ENCODE measurements around the gene PLXDC1. TPM values are rescaled to one million over a fixed set of nuclear protein-coding genes. Genes with fewer than 3 reads are reported as not detected.
A peak's percentile ranks its signal among the peaks of the same experiment; 100 is the strongest.

Gene PLXDC1
- total RNA-seq, result 10 to 100 TPM in 3 of 6 donors, 1 to 10 TPM in 3; 3.8 to 47.1 (median 10.5) TPM

DNA sequence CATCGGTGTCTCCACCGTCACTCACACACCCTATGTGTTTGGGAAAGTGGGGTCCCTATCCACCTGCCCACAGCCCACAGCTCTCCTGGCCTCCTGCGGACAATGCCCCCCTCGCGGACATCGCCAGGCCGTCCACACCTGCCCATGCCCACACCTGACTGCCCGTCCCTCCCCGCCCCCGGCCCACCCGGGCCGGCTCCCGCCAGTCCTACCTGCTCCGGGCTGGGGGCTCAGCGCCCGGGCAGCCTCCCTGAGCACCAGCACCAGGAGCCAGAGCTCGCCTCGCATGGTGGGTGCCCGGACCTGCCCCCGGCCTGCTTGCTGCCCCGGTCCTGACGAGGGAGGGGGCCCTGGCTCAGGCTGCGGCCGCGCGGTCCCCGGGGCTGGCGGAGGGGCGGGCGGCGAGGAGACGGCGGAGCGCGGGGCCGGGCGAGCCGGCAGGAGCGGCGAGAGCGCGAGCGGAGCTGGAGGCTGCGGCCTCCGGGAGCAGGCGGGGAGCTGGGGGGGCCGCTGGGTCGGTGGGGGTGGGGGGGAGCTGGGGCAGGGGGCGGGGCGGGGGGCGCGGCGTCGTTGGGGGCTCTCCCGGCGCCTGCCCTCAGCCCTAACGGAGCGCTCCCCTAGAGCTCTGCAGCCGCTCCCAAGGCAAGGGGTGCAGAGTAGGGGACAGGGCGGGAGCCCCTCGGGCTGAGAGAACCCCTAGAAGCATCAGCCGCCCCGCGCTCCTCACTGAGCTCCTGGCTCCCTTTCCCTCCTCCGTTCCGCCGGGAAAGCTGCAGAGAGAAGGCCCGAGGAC, at the start of gene PLXDC1:
TSS of gene PLXDC1 (minus strand) at position 488 of the 793 bp plus-strand sequence. CDS start at position 288, 200 bp downstream.
- no peaks in the 10 kb centered on the region for H3K9me3 ChIP-seq
- peak within 1 kb of the TSS; percentile 81 to 98 (median 90) for H3K27ac ChIP-seq
- TF ChIP-seq POLR2A (IDR thresholded peaks at IDR 0.05) (no peak), EP300 (IDR thresholded peaks at IDR 0.05) (no peak), POLR2AphosphoS5 (IDR thresholded peaks at IDR 0.05) (no peak)
- TF ChIP-seq, protein P1, sequence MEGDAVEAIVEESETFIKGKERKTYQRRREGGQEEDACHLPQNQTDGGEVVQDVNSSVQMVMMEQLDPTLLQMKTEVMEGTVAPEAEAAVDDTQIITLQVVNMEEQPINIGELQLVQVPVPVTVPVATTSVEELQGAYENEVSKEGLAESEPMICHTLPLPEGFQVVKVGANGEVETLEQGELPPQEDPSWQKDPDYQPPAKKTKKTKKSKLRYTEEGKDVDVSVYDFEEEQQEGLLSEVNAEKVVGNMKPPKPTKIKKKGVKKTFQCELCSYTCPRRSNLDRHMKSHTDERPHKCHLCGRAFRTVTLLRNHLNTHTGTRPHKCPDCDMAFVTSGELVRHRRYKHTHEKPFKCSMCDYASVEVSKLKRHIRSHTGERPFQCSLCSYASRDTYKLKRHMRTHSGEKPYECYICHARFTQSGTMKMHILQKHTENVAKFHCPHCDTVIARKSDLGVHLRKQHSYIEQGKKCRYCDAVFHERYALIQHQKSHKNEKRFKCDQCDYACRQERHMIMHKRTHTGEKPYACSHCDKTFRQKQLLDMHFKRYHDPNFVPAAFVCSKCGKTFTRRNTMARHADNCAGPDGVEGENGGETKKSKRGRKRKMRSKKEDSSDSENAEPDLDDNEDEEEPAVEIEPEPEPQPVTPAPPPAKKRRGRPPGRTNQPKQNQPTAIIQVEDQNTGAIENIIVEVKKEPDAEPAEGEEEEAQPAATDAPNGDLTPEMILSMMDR (IDR thresholded peaks at IDR 0.05), result no peak
- ATAC-seq (ENCODE audit: low FRiP score in 2 of 2) (no peak), DNase-seq (peak in 1 of 2 donors; percentile 87)
- H3K36me3 ChIP-seq, result no peaks in the 10 kb centered on the region
- peak within 1 kb of the TSS; percentile 16 to 85 (median 73) for H3K4me3 ChIP-seq
- peaks cover 0 to 16% (median 8%) of the 10 kb centered on the region in 4 donors for H3K27me3 ChIP-seq
- H3K4me1 ChIP-seq, result peaks cover 16 to 35% (median 25%) of the 10 kb centered on the region in 4 donors
- WGBS, 2 donors, result 1 to 6% methylated on average over 13 to 25 of the region's 68 CpGs

DNA sequence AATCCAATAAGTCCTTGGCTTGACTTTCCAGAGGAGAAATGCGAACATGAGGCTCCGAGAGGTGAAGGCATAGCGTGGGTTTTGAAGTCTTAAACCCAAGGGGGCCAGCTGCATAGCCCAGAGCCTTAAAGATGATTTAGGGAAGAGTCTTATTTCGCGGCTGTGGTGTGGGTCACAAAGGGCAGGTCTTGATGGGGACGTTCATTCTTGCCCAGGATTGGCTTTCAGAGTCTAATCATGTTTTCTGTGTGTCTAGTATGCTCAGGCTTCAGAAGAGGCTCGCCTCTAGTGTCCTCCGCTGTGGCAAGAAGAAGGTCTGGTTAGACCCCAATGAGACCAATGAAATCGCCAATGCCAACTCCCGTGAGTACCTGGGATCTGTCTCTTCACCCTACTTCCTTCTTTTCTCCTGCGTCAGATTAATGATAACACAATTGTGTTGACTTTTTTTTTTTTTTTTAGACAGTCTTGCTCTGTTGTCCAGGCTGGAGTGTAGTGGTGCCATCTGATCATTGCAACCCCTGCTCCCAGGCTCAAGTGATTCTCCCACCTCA, 49.6 kb upstream of the PLXDC1 start:
- peaks cover 38 to 42% (median 40%) of the 10 kb centered on the region in 4 donors for H3K36me3 ChIP-seq
- 36 to 38% methylated on average over 11 of the region's 11 CpGs for WGBS, 2 donors
- ATAC-seq (ENCODE audit: low FRiP score in 2 of 2) (no peak), DNase-seq (no peak)
- TF ChIP-seq POLR2A (IDR thresholded peaks at IDR 0.05) (no peak), EP300 (IDR thresholded peaks at IDR 0.05) (no peak), POLR2AphosphoS5 (IDR thresholded peaks at IDR 0.05) (no peak)
- TF ChIP-seq, protein P1 (IDR thresholded peaks at IDR 0.05), result no peak
- peaks cover 35 to 54% (median 43%) of the 10 kb centered on the region in 4 donors for H3K4me1 ChIP-seq
- no peaks in the 10 kb centered on the region for H3K9me3 ChIP-seq
- peak overlapping the region; percentile 95 to 99 (median 98) for H3K27ac ChIP-seq
- no peaks in the 10 kb centered on the region for H3K27me3 ChIP-seq
- H3K4me3 ChIP-seq, result peak overlapping the region; percentile 57 to 97 (median 86)

DNA sequence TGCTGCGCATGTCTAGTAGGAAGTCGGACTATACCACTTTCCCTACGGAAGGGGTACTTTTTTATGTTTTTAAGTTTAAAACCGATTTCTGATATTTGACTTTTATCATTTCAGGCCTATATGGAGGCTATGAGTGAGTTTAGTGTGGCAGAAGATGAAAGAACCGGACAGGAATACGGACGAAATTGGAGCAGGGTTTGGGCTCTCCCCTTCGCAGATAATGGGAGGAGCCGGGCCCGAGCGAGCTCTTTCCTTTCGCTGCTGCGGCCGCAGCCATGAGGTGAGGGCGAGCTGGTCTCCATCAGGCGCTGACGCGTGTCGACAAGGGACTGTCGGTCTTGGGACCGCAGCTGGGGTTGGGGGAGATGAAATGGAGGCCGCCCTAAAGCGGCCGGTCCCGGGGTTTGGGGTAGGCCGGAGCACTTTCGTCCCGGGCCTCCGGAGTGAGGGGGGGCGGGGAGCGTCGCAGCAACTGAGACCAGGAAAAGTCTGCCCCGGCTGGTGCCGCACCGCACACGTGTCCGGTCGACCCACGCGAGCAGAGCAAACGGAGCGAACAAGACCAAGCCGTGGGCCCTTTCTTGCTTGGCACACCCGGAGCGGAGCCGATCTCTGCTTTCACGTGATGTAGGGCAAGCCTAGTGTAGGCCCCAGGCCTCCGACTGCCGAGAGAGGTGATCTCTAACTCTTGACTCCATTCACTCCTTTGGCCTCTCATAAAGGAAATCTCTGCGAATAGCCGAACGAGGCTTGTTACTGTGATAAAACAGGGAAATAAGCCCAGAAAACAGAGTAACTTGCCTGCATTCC, 48.8 kb upstream of the PLXDC1 start, which contains the start of gene RPL19:
TSS of gene RPL19 (plus strand) at position 214 of the 810 bp plus-strand sequence. CDS start at position 276, 62 bp downstream.
- H3K9me3 ChIP-seq, result no peaks in the 10 kb centered on the region
- peaks cover 37 to 61% (median 49%) of the 10 kb centered on the region in 4 donors for H3K4me1 ChIP-seq
- H3K27ac ChIP-seq, result peak within 1 kb of the TSS; percentile 95 to 99 (median 98)
- H3K27me3 ChIP-seq, result no peaks in the 10 kb centered on the region
- WGBS, 2 donors, result 0% methylated on average over 19 to 34 of the region's 52 CpGs
- H3K4me3 ChIP-seq, result peak within 1 kb of the TSS; percentile 57 to 97 (median 86)
- ATAC-seq (ENCODE audit: low FRiP score in 2 of 2), result peak; percentile 79 to 86
- peaks cover 38 to 42% (median 40%) of the 10 kb centered on the region in 4 donors for H3K36me3 ChIP-seq
- TF ChIP-seq POLR2A (IDR thresholded peaks at IDR 0.05) (peak; percentile 5 to 86 (median 71)), POLR2AphosphoS5 (IDR thresholded peaks at IDR 0.05) (peak; percentile 73 to 76), EP300 (IDR thresholded peaks at IDR 0.05) (no peak)
- TF ChIP-seq, protein P1 (IDR thresholded peaks at IDR 0.05), result peak in 1 of 6 experiments; percentile 3
- peak; percentile 71 to 90 for DNase-seq

DNA sequence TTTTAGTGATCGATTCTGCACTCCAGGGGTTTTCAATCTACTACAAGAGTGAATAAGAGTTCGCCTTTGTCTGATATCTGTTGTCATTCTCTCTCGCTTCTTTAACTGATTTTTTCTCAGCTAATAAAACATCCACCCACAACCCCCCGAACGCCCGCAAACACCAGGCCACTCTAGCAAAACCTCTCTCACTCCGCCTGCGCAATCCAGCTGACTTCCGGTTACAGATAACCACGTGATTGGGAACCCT, 48.3 kb upstream of the PLXDC1 start:
- H3K4me1 ChIP-seq, result peaks cover 39 to 64% (median 51%) of the 10 kb centered on the region in 4 donors
- ATAC-seq (ENCODE audit: low FRiP score in 2 of 2) (peak; percentile 84 to 89), DNase-seq (peak in 1 of 2 donors; percentile 90)
- peak overlapping the region in 3 of 4 donors; percentile 78 to 97 (median 95) for H3K4me3 ChIP-seq
- TF ChIP-seq EP300 (IDR thresholded peaks at IDR 0.05) (no peak), POLR2AphosphoS5 (IDR thresholded peaks at IDR 0.05) (peak; percentile 74 to 78), POLR2A (IDR thresholded peaks at IDR 0.05) (no peak)
- TF ChIP-seq, protein P1 (IDR thresholded peaks at IDR 0.05), result no peak
- no peaks in the 10 kb centered on the region for H3K27me3 ChIP-seq
- H3K9me3 ChIP-seq, result no peaks in the 10 kb centered on the region
- peak overlapping the region; percentile 95 to 99 (median 98) for H3K27ac ChIP-seq
- 1% methylated on average over 10 of the region's 10 CpGs for WGBS, 2 donors
- peaks cover 33 to 36% (median 35%) of the 10 kb centered on the region in 4 donors for H3K36me3 ChIP-seq
